ENCODE measurements around the gene POU2F1. TPM values are rescaled to one million over a fixed set of nuclear protein-coding genes. Genes with fewer than 3 reads are reported as not detected.
A peak's percentile ranks its signal among the peaks of the same experiment; 100 is the strongest.

POU2F1 gene
- total RNA-seq, 1 donor from 2014 or later = 11.3 TPM

GRCh38 chr1:167465743-167466142, 245.1 kb downstream of the POU2F1 start:
- DNase-seq (ENCODE audit: low spot score) = no peak

- peak; percentile 77 for DNase-seq (ENCODE audit: low spot score)
Observed at GRCh38 chr1:167467126-167467710, 246.5 kb downstream of the POU2F1 start.

- no peak for DNase-seq (ENCODE audit: low spot score)
Observed at GRCh38 chr1:167467752-167468151, 247.1 kb downstream of the POU2F1 start.

- no peak for DNase-seq (ENCODE audit: low spot score)
Observed at GRCh38 chr1:167469280-167469965, 248.7 kb downstream of the POU2F1 start.

- DNase-seq (ENCODE audit: low spot score) = no peak
Observed at GRCh38 chr1:167471568-167471967, 250.9 kb downstream of the POU2F1 start.

GRCh38 chr1:167472752-167473521, 252.3 kb downstream of the POU2F1 start:
- DNase-seq (ENCODE audit: low spot score) = no peak

GRCh38 chr1:167473761-167474160, 253.1 kb downstream of the POU2F1 start:
- DNase-seq (ENCODE audit: low spot score) = no peak

- no peak for DNase-seq (ENCODE audit: low spot score)
Observed at GRCh38 chr1:167474191-167474641, 253.5 kb downstream of the POU2F1 start.

GRCh38 chr1:167476061-167476460, 255.4 kb downstream of the POU2F1 start:
- DNase-seq (ENCODE audit: low spot score) = no peak

Other genes with a start within 250 kb of the POU2F1 start
- 4.1 TPM for gene ILDR2, start 245.3 kb upstream of the POU2F1 start, total RNA-seq (ENCODE audit: insufficient read depth, low replicate concordance)
- gene MAEL, start 231.6 kb upstream of the POU2F1 start, total RNA-seq (ENCODE audit: insufficient read depth, low replicate concordance) = 7.9 TPM
- 0.72 TPM for gene GPA33, start 130.5 kb upstream of the POU2F1 start, total RNA-seq (ENCODE audit: insufficient read depth, low replicate concordance)
- gene STYXL2, start 126.8 kb upstream of the POU2F1 start, total RNA-seq (ENCODE audit: insufficient read depth, low replicate concordance) = 2.9 TPM

Data from umbilical cord (tissue), 2 donors.